HG03045 (cell line): ENCODE results near the gene PPP1R9B.

Experiments used
- ATAC-seq: cut with Tn5 transposase; IDR thresholded peaks from one replicate; pipeline ENCODE4 v1.9.1; 2021; ENCODE audit warnings: mild to moderate bottlenecking, moderate library complexity; ENCODE audit not compliant: unreplicated experiment

PPP1R9B gene

DNA sequence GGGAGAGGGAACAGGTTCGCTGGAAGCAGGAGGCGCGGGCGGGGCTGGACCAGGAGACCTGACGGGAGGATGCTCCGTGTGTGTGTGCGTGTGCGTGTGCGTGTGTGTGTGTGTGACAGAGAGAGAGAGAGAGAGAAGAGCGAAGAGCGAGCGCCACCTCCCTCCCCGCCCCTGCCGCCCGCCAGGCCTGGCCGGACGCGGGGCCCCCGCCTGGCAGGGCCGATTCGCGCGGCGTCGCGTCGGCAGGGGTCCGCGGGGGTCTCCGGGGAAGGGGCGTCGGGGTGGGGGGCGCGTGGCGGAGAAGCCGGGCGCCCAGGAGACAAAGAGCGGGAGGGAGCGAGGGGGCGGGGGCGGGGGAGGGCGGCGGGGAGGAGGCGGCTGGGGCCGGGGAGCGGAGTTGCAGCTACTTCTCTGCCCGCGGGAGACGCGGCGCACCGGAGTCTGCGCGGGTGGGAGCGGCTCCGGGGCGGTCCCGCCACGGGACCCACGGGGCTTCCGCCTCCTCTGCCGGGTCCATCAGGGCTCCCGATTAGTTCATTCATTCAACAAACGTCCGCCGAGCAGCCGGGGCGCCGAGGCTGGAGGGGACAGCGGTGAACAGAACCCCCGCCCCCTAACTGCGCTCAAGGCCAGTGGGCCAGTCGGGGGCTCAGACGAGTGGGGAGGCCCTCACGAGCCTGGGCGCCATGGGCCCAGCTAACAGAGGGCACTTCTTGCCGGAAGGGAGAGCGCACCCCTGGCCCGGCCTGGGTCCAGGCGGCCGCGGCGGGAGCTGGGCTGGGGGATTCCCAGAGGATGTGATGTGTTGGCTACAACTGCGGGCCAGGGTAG is 20.5 kb downstream of the PPP1R9B start, which contains the start of gene SAMD14:
Gene SAMD14 (minus strand): TSS at position 433 of the 831 bp plus-strand sequence. CDS start 5,201 bp downstream, outside the sequence.
- no peak for ATAC-seq

DNA sequence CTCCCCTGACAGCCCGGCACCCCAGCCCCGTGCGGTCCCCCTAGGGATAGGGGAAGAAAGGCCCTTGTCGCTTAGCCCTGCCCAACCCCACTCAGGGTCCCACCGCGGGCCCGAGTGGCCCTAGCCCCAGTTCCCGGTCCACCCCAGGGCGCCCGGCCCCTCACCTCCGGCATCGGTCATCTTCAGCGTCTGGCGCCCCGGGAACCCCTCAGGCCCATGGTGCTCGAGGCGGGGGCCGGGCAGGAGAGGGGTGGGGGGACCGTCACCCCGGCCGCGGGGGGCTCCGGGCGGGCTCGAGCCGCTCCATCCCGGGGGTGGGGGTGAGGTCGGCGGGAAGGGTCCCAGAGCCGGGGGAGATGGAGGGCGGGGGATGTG is 21.1 kb downstream of the PPP1R9B start:
- ATAC-seq, result no peak

DNA sequence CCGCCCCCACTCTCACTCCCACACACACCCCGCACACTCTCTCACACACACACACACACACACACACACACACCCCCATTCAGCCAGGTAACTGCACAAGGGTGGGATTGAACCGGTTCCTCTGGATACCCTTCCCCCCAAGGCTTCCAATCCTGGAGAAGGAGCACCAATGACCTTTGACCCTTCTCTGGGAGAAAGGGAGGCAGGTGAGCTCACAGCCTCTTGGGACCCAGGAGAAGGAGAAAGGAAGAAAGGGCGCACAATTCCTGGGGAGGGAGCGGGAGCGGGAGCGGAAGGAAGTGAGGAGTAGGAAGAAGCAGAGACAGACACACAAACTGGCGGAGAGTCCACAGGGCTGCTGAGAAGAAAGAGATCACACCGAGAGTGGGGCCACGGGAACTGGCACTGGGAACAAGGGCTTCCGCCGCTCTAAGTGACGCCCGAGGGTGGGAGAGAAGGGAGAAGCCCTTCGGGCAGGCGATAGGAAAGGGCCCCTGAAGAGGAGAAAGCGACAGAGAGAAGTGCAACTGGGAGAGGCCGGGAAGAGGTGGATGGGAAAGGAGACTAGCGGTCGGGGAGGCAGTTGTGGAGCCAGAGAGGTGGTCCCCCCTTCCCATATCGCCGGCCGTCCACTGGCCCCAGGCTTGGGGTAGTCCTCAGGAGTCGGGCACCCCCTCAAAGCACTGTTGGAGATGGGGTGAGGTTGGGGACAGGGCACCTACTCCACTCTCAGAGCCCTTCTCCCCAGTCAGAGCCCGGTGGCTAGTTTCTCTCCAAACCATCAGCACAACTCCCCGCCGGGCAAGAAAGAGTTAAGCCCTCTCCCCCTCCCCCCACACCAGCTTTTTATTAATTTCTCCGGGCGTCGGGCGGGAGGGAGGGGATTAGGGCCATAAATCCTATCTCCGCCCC is 21.8 kb downstream of the PPP1R9B start:
- no peak for ATAC-seq

DNA sequence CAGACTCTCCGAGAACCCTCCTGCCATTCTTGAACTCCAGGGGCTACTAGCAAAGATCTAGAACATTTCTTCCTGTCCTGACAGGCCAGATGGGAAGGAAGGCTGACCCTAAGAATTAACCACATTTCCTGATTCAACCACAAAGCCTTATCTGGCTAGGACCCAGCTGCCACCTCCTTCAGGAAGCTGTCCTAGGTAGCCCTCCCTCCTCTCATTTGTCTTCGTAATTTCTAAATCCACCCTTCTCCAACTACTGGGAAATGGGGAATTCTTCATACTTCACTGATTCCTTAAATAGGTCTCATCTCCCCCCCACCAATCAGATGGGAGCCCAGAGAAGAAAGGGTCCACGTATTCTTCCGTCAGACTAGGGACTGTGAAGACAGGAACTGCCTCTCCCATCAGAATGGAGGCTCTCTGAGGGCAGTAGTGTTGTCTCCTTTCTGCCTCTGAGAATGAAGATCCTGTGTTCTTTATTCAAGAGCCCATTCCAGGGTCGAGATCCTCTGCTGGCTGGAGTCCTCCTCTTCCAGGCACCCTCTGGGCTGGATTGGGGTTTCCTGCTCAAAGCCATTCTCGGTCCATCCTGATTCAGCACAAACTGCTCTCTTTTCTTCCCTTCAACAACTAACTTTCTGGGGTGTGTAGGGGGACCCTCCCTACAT is 22.6 kb downstream of the PPP1R9B start:
- ATAC-seq, result no peak

DNA sequence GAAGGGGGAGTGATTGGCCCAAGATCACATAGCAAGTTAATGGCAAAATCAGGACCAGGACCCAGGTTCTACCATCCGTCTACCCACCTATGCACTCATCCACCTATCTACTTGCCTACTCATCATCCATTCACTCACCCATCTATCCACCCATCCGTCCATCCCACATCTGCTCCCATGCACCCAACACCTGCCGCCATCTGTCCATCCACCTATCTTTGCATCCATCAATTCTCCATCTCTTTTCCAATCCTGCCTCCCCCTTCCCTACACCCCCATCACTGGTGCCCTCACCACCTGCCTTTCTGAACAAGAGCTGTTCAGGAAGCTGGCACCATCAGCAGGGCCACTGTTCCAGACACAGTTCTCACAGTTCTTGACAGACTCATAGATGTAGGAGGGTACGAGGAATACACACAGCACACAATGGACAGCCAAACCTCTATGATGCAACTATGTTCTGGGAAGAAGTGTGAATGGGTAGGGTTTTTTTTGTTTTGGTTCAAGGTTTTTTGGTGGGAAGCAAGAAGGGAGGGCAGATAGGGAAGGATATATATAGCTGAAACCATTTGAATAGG is 25.0 kb downstream of the PPP1R9B start:
- ATAC-seq, result no peak

DNA sequence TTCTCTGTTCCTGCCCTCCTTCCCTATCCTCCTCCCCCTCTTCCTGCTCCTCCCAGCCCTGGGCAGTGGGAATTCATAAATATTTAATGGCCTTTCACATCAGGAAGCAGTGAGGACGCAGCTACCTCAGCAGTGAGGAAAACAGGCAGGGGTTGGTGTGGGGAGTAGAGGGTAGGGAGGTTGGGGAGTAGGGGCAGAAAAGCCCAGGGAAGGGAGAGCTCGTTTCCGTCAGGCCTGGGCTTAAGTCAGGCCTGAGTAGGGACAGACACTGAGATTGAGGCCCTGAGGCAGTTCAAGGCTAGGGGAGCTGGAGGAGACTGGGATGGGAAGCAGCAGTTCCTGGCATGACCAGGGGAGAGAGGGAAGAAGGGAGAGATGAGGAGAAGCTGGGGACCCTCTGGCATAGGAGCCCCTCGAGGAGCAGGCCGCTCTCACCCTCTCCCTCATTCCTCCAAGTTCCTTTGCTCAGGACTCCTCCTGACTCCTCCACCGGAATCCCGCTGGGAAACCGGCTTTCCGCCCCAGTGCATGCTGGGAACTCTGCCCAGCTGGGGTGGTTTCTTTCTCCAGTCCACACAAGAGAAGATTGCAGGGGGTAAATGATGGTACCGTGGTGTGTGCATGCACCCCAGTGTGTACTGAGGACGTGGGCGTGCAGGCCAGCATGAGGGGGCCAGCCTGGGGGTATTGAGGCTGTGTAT is 26.7 kb downstream of the PPP1R9B start:
- ATAC-seq, result no peak

DNA sequence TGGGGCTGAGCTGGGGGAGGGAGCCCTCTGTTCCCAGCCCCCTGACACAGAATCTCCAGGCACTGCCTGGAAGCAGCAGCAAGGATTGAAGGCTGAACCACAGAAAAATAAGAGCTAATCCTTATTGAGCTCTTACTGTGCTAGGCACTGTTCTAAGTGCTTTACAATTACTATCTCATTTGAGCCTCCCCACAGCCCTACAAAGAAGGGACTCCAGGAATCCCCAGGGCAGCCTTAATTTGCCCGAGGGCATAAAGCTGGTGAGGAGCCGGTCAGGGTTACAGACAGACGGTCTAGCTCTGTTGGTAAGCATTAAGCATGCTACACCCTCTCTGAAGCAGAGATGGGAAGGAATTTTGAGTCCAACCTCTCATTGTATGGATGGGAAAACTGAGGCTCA is 27.5 kb downstream of the PPP1R9B start:
- no peak for ATAC-seq

DNA sequence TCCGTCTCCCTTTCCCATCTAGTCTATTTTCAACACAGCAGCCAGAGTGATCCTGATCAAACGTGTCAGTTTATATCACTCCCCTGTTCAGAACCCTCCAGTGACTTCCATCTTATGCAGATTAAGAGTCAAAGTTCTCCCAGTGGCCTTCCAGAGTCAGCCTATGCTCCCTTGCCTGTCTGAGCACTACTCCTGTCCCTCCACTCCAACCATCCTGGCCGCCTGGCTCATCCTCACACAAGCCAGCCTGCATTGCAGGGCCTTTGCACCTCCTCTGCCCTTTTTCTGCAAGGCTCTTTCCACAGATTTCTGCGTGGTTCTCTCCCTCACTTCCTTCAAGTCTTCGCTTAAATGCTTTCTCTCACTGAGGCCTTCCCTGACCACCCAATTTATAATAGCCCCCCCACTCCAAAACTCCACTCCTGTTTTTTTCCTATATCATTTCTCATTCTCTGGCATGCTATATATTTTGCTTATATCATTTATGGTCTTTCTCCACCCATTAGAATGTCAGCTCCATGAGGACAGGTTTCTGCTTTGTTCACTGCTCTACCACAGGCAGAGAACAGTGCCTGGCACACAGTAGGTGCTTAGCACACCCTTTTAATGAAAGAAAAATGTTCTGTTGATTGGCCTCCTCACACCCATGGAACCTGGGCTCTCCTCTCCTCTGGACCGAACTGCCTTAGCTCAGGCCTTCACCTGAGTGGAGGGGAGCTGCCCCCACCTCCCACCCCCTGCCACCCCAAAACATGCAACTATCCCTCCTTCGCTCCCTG is 29.8 kb downstream of the PPP1R9B start:
- ATAC-seq, result no peak

DNA sequence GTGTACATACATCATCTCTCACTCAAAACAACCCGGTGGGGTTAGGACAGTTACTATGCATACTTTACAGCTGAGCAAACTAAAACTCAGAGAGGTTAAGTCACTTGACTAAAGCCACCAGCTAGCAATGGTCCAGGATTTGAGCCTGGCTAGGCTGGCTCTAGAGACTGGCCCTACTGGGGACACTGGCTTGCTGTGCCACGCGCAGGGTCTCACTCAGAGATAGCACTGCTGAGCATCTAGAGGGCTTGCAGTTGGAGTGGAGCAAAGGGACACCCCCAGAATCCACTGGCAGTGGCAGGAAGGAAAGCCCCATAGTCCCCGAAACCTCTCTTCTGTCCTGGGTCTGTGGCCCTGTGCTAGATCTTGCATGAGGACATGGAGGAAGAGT is 31.7 kb downstream of the PPP1R9B start:
- no peak for ATAC-seq

DNA sequence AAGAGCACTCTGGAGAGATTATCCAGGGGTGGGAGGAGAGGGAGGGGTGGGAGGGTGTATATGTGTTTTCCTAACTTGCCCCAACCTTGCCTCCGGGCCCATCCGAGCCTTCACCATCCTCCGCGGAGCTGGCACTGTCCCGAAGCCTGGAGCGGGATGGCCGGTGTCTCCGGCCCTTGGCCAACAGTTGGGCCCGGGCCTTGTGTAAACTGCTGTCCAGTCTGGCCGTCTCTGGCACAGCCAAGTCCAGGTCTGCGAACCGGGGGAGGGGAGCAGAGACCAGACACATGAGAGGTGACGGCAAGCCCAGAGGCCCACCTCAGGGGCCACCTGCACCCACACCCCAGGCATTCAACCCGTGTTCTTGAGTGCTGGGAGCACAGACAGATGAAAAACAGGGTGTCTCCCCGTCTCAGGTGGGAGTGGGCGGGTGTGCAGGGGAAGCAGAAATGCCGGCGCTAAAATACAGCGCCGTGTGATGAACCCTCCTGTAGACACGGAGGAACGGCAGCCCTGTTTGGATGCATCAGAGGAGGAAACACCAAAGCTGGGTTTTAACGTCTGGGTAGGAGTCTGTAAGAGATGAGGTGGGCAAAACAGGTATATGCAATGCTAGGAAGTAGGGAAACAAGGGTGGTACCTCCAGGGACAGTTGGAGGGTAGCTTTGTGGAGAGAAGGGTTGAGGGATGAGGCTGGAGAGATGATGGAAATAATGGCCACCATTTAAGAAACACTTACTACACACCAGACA is 32.2 kb downstream of the PPP1R9B start:
- no peak for ATAC-seq

DNA sequence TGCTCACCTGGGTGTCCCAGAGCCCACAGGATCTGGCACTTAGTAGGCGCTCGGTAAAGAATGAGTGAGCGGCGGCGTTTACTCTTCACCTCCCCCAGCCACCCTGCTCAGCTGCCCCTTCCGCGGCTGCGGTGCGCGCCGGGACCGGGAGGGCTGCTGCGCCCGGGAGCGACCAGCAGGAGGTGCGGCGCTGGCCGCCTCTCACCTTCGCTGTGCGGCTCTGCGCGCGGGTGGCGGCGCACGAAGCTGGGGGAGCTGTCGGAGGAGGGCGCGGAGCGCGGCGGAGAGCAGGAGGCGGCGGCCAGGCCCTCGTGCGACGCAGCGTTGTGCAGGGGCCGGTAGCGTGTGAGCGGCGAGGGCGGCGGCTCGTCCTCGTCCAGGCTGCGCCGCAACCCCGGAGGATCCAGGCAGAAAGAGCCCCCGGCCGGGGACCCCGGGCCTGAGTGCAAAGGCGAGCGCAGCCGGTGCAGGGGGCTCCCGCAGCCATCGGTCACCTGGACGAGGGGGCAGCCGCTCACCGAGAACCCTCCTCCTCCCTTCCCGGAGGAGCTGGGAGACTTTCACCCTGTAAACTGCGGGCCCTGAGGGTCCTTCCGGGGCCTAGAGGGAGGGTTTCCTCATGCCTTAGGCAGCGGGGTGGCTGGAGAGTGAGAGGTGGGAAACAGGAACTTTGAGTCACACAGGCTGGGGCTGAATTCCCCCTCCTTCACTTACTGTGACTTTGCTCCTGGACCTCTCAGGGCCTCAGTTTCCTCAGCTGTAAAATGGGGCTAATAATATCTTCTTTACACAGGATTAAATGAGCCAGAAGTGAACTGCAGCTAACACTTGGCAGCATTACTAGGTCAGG is 33.0 kb downstream of the PPP1R9B start:
- no peak for ATAC-seq

DNA sequence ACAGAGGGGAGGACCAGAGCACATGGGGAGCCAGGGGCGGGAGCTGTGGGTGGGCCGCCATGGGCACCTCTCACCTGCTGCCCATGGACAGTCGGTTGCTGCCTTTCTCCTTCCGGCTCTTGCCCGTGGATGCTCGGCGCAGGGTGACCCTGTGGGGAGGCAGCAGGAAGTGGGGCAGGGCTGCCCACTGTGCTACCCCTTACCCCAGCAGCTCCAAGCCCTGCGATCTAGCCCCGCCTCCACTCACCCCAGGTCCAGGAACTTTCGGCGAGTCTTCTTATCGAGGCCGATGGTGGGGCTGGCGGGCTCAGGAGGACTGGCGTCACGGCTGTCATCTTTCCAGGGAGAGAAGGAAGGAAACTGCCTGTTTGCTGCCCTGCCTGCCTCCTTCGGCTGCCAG is 34.7 kb downstream of the PPP1R9B start:
- no peak for ATAC-seq

DNA sequence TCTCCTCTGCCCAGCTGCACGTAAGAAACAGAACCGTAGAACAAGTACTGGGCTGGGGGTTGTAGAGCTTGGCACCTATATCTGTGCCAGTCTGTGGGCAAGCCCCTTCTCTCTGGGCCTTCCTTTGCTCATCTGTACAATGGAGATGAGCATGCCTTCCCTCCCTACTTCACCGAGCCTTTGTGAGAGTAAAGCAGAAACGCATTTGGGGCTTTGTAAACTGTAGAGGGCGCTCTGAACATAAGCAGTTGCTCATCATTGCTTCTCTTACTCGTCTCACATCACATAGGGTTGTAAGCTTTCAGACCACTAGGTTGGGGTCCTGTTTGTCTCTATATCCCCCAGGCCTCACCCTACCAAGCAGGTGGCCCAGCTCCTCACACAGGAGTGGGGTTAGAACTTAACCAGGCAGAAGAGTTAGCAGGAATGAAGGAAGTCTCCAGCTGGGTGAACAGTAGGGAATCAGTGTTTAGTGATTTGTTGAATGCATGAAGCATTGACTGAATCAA is 35.6 kb downstream of the PPP1R9B start:
- ATAC-seq, result no peak

DNA sequence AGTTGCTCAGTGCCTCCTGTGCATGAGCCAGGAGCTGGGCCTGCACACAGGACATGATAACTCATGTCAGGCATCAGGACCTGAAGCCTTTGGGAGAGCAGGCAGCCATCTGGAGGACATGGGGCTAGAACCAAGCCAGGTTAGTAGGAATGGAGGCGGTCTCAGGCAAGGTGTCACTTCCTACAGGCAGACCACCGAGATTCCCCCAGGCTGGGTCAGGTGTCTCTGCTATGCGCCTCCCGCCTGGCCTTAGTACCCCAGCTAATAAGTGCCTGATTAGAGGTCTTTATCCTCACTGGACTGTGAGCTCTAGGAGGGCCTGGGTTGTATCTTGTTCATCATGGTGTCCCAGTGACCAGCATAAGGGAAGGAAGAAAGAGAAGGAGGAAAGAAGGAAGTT is 36.1 kb downstream of the PPP1R9B start:
- no peak for ATAC-seq

DNA sequence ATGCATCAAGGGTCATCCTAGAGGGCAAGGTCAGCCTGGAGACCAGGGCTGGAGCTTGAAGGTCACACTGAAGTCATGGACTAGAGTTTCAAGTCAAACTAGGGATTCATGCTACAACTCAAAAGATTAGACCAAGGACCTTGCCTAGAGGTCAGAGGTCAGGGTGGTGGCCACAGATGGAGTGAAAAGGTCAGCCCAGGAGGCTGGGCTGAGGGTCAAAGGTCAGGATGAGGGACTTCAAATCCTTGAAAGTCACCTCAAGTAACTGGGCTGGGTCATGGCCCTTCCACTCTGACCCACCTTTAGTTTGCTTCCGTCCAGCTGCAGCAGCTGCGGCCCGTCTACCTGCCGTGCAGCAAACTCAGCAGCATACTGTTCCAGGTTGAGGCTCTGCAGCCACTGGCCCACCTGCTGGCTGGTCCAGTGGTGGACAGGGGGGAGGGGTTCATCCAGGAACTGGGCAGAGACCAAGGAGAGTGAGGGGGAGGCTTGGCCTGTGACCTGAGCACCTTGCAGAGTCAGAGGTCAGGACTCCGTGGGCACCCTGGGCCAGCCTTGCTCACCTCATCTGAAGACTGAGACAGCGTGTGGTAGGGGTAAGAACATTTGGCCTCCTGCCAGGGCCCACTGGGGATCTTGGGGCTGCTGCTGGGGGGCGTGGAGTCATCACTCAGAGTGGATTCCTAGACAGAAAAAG is 36.7 kb downstream of the PPP1R9B start:
- no peak for ATAC-seq

DNA sequence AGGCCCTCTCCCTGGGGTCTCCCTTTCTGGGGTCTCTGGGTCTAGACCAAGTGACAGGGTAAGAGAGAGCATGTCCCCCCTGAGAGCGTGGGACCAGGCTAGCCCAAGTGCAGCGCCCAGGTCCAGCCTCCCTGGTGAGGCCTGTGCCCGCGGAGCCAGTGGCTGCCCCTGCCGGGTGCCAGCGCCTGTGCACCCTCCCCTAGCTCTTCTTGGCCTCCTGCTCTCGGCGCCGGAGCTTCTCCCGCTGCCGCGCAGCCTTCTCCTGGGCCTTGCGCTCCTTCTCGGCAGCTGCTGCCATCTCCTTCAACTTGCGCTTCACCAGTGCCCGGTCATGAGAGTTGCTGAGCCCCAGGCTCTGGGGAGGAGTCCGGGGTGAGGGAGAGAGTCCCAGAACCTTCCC is 37.8 kb downstream of the PPP1R9B start:
- ATAC-seq, result no peak
